ENCODE data around the gene SMAD1.

GRCh38 chr4:145531859-145532258 lies 50.2 kb downstream of the SMAD1 start:
- TF ChIP-seq CTCF (IDR thresholded peaks at IDR 0.05), result no peak
- TF ChIP-seq POLR2AphosphoS5 (IDR thresholded peaks at IDR 0.05; ENCODE audit: low read depth, low read length), result no peak
- TF ChIP-seq, protein P1, sequence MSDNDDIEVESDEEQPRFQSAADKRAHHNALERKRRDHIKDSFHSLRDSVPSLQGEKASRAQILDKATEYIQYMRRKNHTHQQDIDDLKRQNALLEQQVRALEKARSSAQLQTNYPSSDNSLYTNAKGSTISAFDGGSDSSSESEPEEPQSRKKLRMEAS (IDR thresholded peaks at IDR 0.05; ENCODE audit: low read depth), result no peak
- no peak for TF ChIP-seq RAD21 (IDR thresholded peaks at IDR 0.05; ENCODE audit: low read length)
- no peak for TF ChIP-seq RCOR1 (IDR thresholded peaks at IDR 0.05; ENCODE audit: low read length)
- TF ChIP-seq TAF1 (IDR thresholded peaks at IDR 0.05; ENCODE audit: borderline replicate concordance, low read depth, low read length), result no peak
- no peak for TF ChIP-seq SIN3A (IDR thresholded peaks at IDR 0.05; ENCODE audit: borderline replicate concordance, low read depth, low read length)
- TF ChIP-seq JUND (IDR thresholded peaks at IDR 0.05), result no peak
- TF ChIP-seq EP300 (IDR thresholded peaks at IDR 0.05; ENCODE audit: borderline replicate concordance in 1 of 2, low read depth in 1 of 2, low read length in 1 of 2), result no peak
- TF ChIP-seq USF2 (IDR thresholded peaks at IDR 0.05; ENCODE audit: borderline replicate concordance, low read depth, low read length), result no peak

Data from SK-N-SH (cell line).